GM19240 (cell line): ENCODE measurements around the gene FAM83C.

Source experiments
- DNase-seq: peaks from one replicate; pipeline ENCODE4 v3.0.0; 2011; ENCODE audit warnings: low spot score; ENCODE audit not compliant: insufficient read length

The FAM83C gene

GRCh38 chr20:35291654-35292503, at the start of gene FAM83C:
FAM83C (minus strand) TSS chr20:35292425; CDS start chr20:35292304, 121 bp downstream.
- DNase-seq: no peak

GRCh38 chr20:35341366-35342028, 49.3 kb upstream of the FAM83C start:
- DNase-seq: no peak

DNA sequence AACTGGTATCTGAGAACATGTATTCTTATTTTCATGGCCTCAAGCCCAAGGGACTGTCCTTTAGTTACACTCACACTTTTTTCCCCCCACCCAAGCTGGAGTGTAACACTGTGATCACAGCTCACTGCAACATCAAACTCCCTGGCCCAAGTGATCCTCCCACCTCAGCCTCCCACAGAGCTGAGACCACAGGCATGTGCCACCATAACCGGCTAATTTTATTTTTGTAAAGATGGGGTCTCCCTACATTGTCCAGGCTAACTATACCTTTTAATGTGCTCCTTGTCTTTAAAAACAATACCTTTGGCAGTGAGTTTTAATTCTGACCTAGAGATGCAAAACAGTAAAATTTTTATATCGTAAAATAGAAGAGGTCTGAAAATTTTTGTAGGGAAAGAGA, 48.2 kb upstream of the FAM83C start:
- no peak for DNase-seq

DNA sequence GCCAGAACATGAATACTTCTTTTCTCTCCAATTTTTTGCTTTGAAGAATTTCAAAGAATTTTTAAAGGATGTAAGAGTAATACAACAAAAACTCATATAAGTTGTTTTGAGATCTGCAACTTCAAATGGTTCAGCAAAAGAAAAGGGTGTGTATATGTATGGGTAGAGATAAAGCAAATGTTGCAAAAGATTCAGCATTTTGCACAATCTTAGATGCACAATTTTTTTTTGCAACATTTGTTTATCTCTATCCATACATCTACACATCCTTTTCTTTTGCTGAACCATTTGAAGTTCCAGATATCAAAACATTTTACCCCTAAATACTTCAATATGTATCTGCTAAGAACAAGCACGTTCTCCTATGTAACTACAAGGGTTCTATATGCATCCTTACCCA, 47.4 kb upstream of the FAM83C start:
- no peak for DNase-seq

GRCh38 chr20:35339007-35339406, 46.8 kb upstream of the FAM83C start:
- no peak for DNase-seq

DNA sequence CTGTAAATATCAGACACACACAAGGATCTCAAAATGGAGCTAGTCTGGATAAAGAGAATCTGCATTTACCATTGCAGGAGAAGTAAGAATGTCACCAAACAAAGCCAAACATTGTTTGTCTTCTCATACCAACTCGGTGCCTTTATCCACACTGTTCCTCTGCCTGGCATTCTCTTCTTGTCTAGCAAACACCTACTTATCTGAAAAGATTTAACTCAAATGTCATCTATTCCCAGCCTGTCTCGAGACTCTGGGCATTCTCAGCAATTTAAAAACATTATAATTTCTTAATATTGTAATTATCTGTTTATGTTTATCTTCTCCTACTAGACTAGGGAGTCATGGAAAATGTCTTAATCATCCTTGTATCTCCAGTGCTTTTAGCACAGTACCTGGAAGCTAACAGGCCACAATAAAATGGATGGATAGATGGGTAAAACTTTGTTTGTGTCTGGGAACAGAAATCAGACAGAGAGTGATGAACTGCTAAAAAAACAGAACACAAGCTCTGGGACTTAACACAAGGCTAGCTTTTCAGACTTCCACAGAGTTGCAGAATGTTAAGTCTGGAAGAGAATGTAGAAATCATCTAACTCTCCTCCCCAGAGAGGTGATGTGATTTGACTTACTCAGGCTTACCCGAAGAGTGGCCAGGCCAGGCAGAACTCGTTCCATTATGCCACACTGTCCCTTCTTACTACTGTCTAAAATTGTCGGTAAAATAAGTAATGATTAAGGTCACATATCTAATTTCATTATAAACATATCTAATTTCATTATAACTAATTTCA, 42.3 kb upstream of the FAM83C start:
- no peak for DNase-seq

DNA sequence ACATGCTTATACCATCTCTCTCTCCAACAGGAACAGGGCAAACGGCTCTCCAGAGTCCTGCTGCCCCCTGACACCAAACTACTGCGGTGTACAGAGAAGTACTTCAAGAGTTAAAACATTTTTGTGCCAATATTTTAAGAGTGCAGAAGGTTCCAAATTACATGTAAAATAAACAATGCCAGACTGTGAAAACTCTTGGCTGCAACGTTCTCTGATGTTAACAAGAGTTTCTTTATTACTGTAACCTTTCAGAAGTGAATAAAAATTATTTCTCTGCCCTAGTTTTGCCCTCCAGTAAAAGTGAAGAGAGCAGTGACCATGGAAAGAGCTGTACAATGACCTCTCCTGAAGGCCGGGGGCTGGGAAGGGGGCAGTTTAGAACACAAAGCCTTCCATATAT, 41.4 kb upstream of the FAM83C start:
- DNase-seq: no peak

GRCh38 chr20:35332540-35333200, 40.4 kb upstream of the FAM83C start:
- no peak for DNase-seq

DNA sequence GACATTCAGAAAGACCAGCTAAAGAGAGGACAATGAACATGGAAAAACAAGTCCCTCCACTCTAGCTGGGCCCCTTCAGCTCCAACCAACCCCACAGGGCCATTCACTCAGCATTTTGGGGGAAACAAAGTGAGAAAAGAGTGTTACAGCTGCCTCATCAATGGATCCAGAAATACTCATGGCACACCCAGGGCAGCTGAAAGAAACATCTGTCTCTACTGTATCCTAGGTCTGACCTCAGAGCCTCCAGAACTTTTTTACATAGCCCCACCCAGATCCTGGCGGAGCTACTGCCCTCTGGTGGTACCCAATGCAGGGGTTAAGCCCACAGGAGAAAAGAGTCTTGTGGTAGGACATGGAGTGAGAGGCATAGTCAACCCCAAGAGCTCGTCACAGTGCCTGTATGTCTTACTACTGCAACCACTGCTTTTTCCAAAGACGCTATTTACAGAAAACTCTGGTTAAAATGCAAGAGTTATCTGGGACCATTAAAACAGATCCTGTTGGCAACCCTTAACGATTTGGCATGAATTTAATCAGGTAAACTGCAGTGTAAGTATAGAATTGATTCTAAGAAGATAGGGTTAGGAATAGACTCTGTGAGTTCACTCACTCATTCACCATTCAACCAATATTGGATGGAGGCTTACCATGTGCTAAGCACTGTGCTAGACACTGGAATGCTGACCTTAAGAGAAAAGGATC, 37.4 kb upstream of the FAM83C start:
- peak; percentile 20 for DNase-seq

- no peak for DNase-seq
Observed at GRCh38 chr20:35328689-35329088, 36.5 kb upstream of the FAM83C start.

DNA sequence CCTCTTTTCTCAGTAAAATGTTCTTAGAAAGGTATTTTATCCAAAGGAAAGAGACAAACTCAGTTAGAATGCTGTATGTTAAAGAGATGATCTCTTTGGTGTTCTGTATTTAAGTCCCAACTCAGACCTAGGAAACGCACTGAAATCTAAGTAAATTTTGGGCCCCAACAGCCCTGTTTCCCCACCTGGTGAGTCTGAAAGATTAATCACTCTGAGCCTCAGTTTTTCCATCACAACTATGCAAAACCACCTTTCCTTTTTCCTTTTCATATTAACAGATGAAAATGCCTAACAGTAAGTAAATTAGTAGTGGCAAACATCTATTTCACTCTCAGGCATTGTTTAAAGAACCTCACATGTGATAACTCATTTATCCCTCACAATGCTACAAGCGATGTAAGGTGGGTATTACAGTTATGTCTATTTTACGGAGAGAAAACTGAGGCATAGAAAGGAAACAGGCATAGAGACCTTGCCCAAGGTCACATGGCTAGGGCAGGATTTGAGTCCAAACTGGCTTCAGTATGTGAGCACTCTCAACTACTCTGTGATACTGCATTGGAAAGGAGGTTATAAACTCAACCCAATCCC, 36.0 kb upstream of the FAM83C start:
- no peak for DNase-seq

DNA sequence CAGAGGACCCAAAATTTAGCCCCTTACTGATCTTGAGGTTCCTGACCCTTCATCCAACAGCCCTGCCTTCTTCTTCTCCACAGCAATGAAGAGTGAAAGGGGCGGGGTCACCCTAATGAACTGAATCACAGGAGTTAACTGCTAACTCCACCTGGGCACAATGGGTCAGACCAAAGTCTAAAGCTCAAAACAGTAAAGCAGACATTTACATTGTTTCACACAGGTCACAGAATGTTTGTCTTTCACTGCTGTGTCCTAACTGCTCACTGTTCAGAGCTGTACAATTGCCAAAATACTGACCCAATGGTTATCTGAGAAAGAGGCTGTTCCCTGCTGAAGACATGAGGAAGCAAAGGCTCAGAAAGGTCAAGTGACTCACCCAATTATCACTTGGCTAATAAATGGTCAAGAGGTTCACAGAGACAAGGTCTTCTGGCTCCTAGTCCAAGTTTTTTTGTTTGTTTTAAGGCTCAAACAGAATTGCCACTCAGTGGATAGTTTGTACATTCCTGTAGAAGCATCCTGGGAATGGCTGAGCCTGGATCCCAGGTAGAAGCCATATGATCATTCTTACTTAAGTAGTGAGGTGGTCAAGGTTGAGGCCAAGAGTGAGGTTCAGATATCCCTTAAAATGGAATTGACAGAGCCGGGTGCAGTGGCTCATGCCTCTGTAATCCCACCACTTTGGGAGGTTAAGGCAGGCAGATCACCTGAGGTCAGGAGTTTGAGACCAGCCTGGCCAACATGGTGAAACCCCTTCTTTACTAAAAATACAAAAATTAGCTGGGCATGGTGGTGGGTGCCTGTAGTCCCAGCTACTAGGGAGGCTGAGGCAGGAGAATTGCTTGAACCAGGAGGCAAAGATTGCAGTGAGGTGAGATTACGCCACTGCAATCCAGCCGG, 35.1 kb upstream of the FAM83C start:
- no peak for DNase-seq

- no peak for DNase-seq
Observed at GRCh38 chr20:35326740-35327073, 34.5 kb upstream of the FAM83C start.

- DNase-seq: no peak
Observed at GRCh38 chr20:35326021-35326739, 34.0 kb upstream of the FAM83C start.

DNA sequence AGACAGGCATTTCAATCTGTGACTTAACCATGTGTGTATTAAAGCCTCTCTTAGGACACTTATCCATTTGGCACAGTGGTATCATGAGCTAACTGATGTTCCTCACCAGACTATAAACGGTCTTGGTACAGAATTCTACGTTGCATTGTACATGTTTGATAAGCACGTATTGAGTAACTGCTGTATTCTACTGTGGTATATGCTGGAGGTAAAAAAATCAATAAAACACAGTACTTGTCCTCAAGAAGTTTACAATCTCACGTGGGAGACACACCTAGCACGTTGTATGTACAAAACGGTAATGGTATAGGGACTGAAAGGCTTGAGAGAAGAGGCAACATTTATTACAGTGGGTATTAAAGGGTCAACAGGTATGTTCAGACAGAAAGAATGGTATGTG, 33.2 kb upstream of the FAM83C start:
- no peak for DNase-seq

DNA sequence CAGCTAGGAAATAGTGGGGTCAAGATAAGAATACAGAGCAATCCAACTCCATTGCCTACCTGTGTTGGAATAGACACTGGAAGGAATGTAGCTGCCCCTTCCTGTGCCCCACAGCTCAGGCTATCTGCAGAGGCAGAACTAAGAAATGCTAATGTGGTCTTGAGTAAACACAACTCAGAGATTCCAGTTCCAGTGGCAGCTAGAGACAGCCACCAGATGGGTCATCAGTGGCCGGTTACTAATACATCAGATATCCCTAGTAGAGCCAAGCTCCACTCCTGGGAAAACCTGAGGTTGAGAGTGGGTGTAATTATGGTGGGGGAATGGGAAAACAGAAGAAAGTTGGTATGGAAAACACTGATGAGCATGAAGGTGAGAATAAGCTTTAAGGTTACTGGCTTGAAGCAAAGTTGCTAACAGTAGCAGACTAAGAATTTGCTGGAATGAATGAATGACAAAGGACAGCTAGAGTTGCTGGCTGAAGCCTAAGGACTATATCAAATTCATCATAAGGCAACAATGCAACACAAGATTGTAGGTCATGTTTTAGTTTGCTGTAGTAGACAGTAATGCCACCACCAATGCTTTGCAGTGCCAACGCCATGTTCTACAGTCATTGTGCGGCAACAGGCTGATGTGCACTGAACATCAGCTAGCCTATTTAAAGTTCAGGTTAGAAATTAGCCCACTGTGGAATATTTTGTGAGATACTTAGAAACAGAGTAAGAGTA, 28.3 kb upstream of the FAM83C start:
- no peak for DNase-seq

GRCh38 chr20:35319871-35320197, 27.6 kb upstream of the FAM83C start:
- no peak for DNase-seq

DNA sequence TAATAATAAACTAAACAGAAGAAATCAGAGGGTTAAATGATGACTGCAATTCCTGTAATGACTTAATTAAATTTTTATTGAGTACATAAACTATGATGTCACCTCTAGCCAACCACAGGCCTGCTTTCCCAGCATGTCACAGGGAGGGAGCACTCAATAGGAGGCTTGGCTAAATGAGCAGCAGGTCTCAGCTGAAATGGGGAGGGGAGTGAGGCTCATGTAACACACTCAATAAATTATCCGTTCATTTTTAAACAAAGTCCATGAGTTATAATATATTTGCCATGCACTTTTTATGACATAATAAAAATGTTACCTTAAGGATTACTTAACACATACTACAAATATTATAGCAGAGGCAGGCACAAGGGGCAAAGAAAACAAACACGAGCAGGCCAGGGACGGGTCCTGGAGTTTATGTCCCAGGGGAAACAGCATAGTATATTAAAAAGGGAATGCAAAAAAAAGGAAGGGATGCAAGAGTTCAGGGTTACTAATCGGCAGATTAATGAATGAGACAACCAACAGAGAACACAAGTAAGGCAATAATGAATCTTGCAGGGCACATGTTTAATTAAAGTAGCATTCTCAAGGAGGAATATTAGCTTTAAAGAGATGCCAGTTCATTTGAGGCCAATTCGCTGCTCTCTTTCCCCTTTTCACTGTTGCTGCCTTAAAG, 27.1 kb upstream of the FAM83C start:
- DNase-seq: no peak
